CD4-positive, alpha-beta T cell treated with Interleukin-2 at 100 ng/mL for 4 hours (primary cell): ENCODE results near the gene PLAAT3.
"Not testable (repeated sequence)": the region's sequence is repeated elsewhere in the genome, so short reads cannot be mapped to it uniquely, and the experiment has no call there.

Source experiments
- DNase-seq: peaks from one replicate; pipeline ENCODE4 v3.0.0-alpha.2; 2020; ENCODE audit warnings: low spot score

Gene PLAAT3

DNA sequence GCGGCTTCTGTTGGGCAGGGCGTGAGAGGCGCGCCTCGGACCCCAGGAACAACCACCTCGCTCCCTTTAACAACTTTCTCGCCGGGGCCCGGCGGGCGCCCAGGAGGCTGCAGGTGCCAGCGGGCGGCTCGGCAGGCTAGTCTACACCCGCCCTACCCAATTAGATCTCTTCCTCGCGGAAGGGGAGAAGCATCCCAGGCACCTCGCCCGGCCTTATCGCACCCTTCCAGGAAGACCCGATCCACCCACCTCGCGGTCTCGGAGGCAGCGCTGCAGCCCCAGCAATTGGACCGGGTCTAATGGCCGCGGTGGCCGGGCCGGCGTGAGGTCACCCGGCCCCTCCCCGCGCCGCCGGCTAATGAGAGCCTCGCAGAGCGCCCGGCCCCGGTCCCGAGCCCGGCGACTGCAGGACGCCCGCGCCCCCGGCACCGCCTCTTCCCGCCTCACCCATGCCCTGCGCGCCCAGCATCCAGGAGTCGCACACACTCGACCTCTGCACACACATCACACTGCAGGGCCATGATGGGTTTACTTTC, at the start of gene PLAAT3:
Gene PLAAT3 (minus strand): TSS at position 298 of the 536 bp plus-strand sequence. CDS start 419 bp downstream, outside the sequence.
- DNase-seq, result peak; percentile 34

DNA sequence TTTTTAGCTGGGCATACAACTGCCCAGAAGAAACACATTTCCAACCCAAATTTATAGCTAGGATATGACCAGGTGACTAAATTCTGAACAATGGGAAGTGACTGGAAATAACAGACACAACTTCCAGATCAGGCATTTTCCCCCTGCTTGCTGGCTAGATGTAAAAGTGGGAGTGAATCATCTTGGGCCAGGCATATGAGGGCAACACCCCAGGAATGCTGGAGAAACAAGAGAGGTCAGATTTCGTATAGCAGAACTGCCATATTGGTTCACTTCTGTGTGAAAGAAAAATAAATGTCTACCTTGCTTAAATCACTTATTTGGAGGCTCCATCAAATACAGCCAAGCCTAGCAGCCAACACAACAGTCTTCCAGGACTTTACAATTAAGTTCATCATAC, 49.6 kb upstream of the PLAAT3 start:
- DNase-seq, result no peak

DNA sequence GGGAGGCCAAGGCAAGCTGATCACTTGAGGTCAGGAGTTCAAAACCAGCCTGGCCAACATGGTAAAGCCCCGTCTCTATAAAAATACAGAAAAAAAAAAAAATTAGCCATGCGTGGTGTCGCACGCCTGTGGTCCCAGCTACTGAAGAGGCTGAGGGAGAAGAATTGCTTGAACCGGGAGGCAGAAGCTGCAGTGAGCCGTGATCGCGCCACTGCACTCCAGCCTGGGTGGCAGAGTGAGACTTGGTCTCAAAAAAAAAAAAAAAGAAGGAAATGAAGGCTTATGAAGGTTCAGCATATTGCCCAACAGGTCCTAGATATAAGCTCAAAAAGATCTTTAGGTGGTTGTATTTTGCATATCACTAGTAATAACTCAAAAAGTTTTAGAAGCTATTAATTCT, 46.7 kb upstream of the PLAAT3 start:
- DNase-seq, result no peak

DNA sequence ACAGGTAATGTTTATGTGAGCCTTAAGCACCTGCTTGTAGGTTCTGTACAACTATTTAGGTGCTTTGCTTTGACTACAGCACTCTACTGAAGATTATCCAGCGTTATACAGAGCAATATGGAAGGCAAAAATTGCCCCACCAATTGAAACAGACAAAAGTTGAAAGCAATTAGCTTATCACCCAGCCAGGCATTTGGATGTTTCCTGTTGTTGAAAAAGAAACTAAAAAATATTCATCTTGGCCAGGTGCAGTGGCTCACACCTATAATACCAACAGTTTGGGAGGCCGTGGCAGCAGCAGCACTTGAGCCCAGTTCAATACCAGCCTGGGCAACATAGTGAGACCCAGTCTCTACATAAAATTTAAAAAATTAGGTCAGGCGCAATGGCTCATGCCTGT, 38.4 kb upstream of the PLAAT3 start:
- DNase-seq, result no peak

DNA sequence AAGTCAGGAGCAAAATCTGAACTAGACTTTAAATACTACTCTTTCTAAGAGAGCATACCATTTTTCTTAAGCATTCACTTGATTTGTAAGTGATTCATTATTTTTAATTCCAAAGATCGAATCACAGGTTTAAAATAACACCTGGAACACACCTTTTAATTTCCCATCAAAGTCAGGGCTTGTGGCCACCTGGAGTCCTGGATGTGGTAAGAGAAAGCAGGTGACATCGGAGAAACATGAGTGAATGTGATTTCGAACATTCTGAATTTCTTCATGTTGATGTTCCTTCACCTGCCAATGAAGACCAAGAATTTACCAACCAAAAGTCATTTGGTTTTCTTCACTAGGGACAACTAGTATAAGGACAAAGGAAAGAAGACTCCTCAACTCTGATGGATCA, 29.0 kb upstream of the PLAAT3 start:
- DNase-seq, result no peak

DNA sequence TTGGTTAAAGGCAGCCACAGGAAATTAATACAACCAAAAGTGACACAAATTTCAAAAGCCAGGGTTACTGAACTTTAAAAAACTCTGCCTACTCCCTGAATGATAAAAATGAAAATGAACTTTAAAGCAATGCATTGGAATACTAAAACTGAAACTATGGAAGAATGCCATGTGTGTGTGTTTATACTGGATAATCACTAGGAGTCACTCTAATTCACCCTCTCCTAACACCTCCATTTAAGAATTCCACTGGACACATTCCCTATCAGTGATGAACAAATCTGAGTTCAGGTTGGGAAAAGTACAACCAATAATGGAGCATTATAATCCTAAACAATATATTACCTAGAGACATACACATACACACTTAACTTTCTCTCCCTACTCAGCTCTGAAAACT, 27.5 kb upstream of the PLAAT3 start:
- DNase-seq, result no peak

DNA sequence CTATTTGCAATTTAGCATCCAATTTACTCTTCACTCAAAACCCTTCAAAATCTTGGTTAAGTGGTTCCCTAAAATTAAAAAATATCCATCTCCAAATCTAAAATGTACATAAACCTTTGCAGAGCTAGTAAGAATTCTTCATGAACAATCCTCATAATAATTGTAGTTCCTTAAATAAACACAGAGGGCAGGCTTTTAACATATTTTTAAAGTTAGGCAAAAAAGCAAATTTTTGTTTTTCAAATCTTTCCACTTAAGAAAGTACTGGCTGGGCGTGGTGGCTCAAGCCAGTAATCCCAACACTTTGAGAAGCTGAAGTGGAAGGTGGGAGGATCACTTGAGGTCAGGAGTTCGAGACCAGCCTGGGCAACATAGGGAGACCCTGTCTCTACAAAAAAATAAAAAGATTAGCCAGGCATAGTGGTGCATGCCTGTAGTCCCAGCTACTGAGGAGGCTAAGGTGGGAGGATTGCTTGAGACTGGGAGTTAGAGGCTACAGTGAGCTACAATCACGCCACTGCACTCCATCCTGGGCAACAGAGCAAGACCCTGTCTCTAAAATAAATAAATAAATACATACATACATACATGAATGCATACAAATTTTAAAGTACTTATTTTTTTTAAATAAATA, 25.1 kb upstream of the PLAAT3 start:
- peak; percentile 25 for DNase-seq

DNA sequence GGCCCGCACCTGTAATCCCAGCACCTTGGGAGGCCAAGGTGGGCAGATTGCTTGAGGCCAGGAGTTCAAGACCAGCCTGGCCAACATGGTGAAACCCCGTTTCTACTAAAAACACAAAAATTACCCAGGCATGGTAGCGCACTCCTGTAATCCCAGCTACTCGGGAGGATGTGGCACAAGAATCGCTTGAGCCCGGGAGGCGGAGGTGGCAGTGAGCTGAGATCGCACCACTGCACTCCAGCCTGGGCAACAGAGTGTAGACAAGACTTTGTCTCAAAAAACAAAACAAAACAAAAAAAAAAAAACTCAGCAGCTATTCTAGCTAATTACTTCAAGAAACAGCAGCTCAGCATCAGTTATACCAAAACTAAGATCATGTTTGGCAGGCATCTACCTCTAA, 24.2 kb upstream of the PLAAT3 start:
- DNase-seq, result not testable (repeated sequence)

DNA sequence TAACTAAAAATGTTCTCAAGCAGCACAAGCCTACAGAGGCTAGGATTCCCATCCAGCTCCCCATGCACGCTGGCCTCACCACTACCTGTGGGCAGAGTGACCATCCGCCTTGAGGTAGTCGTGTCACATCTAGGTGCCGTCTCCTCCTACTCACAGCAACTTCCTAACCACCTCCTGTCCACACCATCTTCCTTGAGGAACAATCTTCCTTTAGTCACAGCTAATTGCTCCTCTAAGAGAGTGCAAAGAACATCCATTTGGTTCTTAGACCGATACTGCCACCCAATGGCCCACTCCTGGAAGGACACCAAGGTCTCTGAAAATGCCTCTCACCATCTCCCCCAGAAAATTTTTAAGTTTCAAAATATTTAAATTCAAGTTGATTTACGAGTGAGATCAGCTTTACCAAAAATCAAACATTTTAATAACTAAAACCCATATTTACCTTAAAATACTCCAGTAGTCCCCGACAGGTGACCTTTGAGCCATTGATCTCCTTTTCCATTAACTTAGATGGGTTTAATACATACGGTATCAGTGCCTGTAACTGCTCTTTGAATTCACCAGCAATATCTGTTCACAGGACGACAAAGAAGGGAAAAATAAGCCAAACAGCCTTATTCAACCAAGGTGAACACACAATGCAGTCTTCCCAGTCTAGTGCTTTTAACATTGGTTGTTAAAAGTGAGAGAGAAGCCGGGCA, 21.7 kb upstream of the PLAAT3 start:
- peak; percentile 79 for DNase-seq

DNA sequence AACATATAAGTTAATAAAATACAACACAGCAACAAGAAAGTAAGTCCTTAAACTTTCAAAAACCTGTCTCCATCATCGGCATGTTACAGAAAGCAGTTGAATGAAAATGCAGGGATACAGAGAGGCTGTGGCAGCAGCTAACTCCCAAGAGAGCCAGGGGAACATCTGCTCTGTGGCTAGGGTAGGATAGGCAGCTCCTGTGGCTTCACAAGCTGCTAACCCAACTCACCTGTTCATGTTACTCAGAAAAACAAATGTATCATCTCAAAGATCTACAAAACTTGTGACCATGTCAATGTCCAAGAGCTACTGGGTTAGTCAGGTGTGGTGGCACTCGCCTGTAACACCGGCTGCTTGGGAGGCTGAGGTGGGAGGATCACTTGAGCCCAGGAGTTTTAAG, 15.2 kb upstream of the PLAAT3 start:
- DNase-seq, result no peak

DNA sequence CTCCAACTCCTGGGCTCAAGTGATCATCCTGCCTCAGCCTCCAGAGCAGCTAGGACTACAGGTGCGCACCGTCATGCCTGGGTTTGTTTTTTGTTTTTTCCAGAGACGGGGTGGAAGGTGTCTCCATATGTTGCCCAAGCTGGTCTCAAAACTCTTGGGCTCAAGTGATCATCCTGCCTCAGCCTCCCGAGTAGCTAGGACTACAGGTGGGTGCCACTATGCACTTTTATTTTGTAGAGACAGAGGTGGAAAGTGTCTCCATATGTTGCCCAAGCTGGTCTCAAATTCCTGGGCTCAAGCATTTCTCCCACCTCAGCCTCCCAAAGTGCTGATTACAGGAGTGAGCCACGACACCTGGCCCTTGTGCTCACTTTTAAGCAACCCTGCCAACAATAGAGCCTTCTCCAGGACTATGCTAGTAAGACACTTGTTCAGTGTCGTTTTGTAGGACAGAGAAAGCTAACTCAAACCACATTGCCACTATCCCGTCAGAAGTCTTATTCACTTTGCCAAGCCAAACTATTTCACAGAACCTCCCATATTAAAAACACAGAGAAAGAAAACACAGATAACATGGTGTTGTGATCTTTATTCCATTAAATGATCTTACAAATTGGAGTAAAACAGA, 9.4 kb upstream of the PLAAT3 start:
- DNase-seq, result no peak

DNA sequence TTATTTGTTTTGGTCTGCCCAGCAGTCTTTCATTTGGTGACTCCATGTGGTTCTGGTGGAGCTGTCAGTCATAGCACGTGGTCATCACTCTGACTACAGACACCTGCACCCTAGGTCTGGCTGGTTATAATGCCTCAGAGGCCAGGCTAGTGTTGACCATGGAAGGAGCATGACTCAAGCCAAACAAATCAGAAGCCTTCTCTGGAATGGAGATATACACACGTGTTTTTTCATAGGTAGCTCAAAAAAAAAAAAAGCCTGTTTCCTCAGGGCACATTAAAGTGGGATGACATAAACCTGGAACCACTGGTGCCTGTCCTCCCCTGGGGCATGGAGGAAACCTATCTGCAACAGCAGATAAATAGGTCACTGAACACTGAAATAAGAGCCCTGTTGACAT, 8.1 kb upstream of the PLAAT3 start:
- no peak for DNase-seq

DNA sequence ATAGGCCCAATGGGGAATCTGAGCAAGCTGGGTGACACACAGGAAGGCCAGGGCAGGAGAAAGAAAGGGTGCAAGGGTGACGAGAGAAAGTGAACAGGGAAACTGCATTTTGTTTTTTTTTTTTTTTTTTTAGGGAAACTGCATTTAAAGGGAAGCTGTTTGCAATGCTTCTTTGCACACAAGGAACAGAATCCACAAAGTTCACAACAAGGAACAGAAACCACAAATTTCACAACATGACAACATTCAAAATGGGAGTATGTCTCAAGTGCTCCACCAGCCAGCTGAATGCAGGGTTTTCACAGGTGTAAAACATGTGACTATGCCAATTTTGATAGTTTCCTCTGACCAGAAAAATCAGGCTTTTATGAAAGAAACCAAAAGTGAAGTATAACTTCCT, 6.8 kb upstream of the PLAAT3 start:
- no peak for DNase-seq

DNA sequence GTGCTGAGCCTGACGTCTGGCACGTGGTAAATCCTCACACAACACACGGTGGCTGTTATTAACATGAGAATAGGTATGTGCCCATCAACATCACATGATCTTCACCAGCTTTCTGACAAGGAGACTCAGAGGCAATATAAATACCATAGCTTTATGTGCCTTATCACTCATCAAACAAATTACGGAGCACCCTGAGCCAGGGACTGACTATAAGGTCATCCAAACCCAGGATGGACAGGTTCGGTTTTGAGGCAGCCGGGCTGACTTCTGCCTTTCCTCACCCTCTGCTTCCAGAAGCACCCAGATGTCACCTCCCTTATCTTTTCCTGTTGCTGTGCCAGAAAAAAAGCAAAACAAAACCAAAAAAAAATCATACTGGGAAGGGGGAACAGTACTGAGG, 5.7 kb upstream of the PLAAT3 start:
- DNase-seq, result no peak

DNA sequence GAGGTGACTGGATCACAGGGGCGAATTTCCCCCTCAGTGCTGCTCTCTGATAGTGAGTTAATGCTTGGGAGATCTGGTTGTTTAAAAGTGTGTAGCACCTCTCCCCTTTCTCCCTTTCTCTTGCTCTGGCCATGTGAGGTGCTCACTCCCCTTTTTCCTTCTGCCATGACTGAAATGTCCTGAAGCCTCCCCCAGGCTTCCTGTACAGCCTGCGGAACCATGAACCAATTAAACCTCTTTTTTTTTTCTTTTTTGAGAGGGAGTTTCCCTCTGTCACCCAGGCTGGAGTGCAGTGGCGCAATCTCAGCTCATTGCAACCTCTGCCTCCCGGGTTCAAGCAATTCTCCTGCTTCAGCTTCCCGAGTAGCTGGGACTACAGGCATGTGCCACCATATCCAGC, 3.5 kb upstream of the PLAAT3 start:
- DNase-seq, result not testable (repeated sequence)

DNA sequence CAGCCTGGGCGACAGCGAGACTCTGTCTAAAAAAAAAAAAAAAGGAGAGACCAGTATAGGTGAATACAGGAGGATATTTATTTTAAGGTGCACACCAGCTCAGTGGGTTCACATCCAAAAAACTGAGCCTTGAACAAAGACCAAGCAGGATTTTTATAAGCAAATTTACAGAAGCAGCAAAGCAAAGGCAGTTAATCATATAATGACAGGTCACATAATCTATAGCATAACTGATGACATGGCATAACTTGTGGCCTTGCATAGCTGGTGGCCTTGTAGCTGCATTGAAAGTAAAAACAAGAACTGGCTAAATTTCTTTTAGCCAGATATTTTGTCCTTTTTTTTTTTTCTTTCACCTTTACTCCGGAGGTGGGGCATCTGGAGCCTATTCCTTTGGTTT, 2.7 kb upstream of the PLAAT3 start:
- no peak for DNase-seq

DNA sequence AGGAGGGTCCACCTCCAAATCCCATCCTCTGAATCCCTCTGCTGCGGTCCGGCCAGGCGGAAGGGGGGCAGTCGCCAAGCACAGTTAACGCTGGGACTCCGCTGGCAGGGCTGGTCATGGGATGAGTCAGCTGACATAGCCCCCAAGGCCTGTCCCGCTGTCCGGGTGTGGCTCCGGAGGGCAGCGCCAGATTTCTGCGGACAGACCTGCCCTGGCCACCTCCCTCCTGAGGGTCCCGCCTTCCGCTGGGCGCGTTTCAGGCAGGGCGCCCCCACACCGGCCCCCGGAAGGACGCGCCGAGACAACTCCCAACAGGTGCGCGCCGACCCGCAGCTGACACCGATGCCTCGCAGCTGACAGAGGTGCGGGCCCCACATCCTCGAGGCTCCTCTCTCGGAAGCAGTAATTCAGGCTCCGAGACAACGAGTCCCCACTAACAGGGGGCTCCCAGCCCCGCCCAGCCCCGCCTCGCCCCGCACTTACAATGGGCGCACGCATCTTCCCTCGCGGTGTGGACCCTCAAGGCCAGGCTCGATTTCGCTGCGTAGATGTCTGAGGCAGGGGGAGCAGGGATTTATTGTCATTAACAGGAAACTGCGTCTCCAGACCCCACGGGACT, 607 bp downstream of the PLAAT3 start:
- peak; percentile 44 for DNase-seq

DNA sequence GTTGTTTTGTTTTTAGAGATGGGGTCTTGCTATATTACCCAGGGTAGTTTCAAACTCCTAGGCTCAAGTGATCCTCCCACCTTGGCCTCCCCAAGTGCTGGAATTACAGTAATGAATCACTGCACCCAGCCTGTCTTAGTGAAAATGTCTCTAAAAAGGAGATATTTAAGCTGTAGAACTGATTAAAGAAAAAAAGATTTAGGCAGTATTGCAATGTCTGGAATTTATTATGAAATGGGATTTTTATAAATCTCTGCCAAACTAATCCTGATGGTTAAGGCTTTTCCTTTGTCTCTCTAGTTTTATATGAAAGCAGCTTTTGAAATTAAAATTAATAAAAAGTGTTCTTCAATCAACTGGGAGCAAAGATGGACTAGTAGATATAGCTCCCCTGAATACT, 2.1 kb downstream of the PLAAT3 start:
- no peak for DNase-seq

DNA sequence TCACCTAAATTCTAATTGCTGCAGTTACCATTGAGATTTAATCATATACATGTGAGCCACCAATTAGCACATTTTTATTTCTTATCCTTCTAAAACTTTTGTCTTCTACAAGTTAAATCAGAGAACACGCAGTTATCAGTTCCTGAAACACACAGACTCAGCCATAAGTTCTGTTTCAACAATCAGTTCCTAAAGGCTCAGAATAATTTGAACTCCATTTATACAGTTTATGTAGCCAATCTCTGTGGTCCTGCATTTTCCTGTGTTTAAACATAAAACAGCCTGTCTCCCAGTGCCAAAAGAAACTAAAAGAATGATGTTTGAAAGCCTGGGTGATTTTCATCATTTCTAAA, 2.9 kb downstream of the PLAAT3 start:
- DNase-seq, result no peak

DNA sequence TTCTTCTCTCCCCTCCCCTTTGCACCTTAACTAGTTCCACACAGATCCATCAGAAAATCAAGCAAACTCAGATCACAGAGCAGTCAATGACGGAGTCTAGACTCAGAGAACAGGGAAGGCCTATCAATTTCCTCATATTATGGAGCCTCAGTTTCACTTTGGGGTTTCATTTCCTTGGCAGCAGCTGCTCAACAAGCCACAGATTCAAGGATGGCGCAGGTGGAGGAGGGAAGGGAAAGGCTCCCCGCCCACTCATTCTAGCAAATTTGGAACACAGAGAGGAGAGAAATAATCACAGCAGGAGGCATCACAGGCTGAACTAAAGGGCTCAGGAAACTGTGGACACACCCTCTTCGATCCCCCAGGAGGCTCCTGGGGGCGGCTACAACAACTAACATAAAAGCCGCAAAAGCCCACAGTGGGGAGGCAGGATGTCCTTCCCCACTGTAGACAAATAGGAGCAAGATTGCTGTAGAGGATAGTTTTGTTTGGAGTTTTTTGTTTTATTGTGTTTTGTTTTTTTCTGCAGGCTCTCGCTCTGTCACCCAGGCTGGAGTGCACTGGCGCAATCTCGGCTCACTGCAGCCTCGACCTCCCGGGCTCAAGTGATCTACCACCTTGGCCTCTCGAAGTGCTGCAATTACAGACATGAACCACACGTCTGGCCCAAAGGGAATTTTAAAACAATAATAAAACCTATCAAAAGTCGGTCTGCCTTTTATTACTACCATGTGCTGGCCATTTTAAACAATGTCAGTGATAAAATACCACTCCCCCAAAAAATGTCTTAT, 3.4 kb downstream of the PLAAT3 start:
- no peak for DNase-seq

DNA sequence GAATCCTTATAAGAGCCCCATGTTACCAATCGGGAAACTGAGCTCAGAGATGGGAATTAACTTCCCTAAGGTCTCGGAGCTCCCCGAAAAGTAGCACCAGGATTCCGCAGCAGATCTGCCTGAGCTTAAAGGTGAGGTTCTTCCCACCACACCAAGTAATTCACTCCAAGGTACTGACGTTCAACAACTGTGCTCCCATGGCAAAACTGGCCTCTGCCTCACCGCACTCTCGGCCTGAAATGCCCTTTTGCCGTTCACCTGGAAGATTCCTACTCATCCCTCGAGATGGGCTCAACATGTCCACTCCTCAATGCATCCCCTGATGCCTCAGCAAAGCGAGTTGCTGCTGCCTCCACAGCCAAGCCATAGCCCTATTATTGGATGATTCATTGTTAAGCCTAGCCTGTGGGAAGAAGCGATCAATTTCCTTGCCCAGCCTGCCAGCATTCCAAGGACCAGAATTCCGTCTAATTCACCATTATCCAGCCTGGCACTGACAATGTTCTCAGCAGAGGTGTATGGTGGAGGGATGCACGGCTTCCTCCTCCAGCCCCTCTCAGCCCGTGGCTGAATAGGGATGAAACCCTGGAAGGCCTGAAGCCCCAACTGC, 4.2 kb downstream of the PLAAT3 start:
- DNase-seq, result no peak

DNA sequence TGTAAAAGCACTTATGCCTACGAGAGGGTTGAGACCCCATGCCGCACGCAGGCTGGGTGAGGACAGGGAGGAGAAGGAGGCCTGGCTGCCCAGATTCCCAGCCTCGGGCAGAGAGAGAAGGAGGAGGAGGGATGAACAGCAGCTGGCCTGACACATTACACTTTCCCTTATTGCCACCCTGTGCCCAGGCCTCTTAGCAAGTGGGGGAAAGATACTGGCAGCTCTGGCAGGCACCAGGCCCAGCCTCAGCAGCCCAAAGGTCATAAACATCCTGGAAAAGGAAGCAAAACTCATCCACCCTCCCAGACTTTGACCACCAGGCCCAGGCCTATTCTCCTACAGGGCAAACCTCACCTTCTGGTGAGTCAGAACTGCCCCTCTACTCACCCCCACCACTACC, 4.7 kb downstream of the PLAAT3 start:
- no peak for DNase-seq
